ENCODE results near the gene FAM181A.

DNA sequence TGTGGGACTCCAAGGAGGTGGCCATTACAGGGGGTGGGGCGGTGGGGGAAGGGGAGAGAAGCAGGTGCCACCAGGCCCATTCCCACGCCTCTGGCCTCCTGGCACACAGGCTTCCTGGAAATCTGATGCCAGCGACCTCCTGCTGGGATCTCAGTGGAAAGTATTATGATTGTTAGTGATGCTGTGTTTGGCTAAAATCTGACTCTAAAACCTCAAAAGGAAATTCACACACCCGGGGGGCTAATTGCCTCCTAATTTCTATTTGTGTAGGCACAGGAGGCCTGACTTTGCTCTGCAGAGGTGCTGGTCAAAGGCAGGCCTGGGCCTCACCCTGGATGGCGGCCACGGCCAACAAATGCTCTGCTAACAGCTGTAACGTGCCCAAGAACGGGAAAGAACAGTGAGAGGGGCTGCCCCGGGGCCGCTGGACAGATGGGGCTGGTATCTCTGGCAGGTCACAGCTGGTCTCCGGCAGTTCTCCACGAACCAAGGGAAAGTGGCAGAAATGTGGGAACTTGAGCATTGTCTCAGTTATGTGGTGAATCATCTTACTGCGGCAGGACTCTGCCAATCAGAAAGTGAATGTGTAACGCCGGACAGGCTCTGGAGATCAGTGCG lies 14.3 kb downstream of the FAM181A start:
- TF ChIP-seq CTCF (IDR thresholded peaks at IDR 0.05; ENCODE audit: insufficient read depth, low read depth, low read length) (no peak), EZH2 (IDR thresholded peaks at IDR 0.05; ENCODE audit: insufficient read depth, low read length) (no peak)

Measured in astrocyte (in vitro differentiated cells and primary cell).